HepG2 (cell line): ENCODE results near the gene RSPH9. TPM values are rescaled to one million over a fixed set of nuclear protein-coding genes. Genes with fewer than 3 reads are reported as not detected.

ENCODE experiments used
- ATAC-seq: fragments of 200-7000 bp; cut with Tn5 transposase; 3 replicates; pipeline ENCODE4 v1.9.1; 2020; ENCODE audit warnings: mild to moderate bottlenecking, moderate library complexity
- BruUV-seq: library from RNA; stranded (reverse); fragments of 400-500 nt; replicated peaks from 2 replicates; lab custom pipeline; 2021; lab: Mats Ljungman, UMichigan
- CTCF ChIA-PET: fragments of 300-600 bp; formaldehyde crosslinking; extraction: SDS; loops from one replicate; lab custom pipeline; 2021; ENCODE audit warnings: low total read pairs, inconsistent platforms, low intra/inter-chr PET ratio; lab: Yijun Ruan, JAX
- POLR2A ChIA-PET: fragments of 350-600 bp; sonication (Branson Sonifier 250); formaldehyde crosslinking; loops from one replicate; lab custom pipeline; 2020; ENCODE audit warnings: antibody characterized with exemption, inconsistent platforms; lab: Yijun Ruan, JAX
- DNase-seq: peaks from one replicate; pipeline ENCODE4 v3.0.0-alpha.2; 2015; ENCODE audit warnings: low spot score
- FAIRE-seq: peaks from 3 replicates; lab custom pipeline; 2011; peaks lifted over from hg19 to GRCh38; lab: Jason Lieb, UNC
- H2AFZ ChIP-seq: one replicate; pipeline ENCODE4 v1.6.1; 2011; ENCODE audit warnings: low read length, inconsistent platforms
- H3K27ac ChIP-seq: fragments of 300-600 bp; 3 replicates; pipeline ENCODE4 v1.8.0; 2011; ENCODE audit warnings: mixed run types, mild to moderate bottlenecking, mixed read lengths, low read length, inconsistent platforms; ENCODE audit not compliant: insufficient read depth; ENCODE audit errors: extremely low read length
- H3K27me3 ChIP-seq, 2 experiments: fragments of 200-600 bp in 1 of 2; 2 replicates in 1 of 2; 3 replicates in 1 of 2; pipeline versions ENCODE4 v1.6.0 to v1.8.0; 2011; ENCODE audit warnings: low read length in 2 of 2, mild to moderate bottlenecking in 2 of 2, moderate library complexity in 2 of 2, inconsistent platforms in 1 of 2; ENCODE audit not compliant: insufficient read depth in 2 of 2, control insufficient read depth in 1 of 2
- H3K36me3 ChIP-seq, 2 experiments: fragments of 200-600 bp in 1 of 2; replicated peaks in 1 of 2; 2 replicates in 1 of 2; 3 replicates in 1 of 2; pipeline versions ENCODE4 v1.5.1 to v1.8.0; 2011; ENCODE audit warnings: low read length in 2 of 2, inconsistent platforms in 1 of 2; ENCODE audit not compliant: insufficient read depth in 2 of 2, control insufficient read depth in 1 of 2
- H3K4me1 ChIP-seq: 2 replicates; pipeline ENCODE4 v1.5.1; 2012; ENCODE audit warnings: low read length, inconsistent platforms; ENCODE audit not compliant: insufficient read depth
- H3K4me2 ChIP-seq: 2 replicates; pipeline ENCODE4 v1.6.0; 2011; ENCODE audit warnings: low read depth, low read length, inconsistent platforms
- H3K4me3 ChIP-seq, 3 experiments: fragments of 200-600 bp in 1 of 3; sonication (generic), shearing (Covaris generic) in 1 of 3; replicated peaks in 1 of 3; 2 replicates each; pipeline ENCODE4 v1.5.1; 2011 to 2016; ENCODE audit warnings: low read length in 3 of 3, inconsistent platforms in 2 of 3, low read depth in 2 of 3, mild to moderate bottlenecking in 2 of 3, control low read depth in 1 of 3, mixed read lengths in 1 of 3; ENCODE audit not compliant: insufficient read depth in 1 of 3
- H3K79me2 ChIP-seq: one replicate; pipeline ENCODE4 v1.6.1; 2011; ENCODE audit warnings: low read length, inconsistent platforms; ENCODE audit not compliant: insufficient read depth
- H3K9ac ChIP-seq: 2 replicates; pipeline ENCODE4 v1.6.0; 2011; ENCODE audit warnings: mild to moderate bottlenecking, low read depth, low read length, inconsistent platforms; ENCODE audit not compliant: insufficient read depth
- H3K9me3 ChIP-seq: 2 replicates; pipeline ENCODE4 v1.5.1; 2012; ENCODE audit warnings: mild to moderate bottlenecking, low read length
- H4K20me1 ChIP-seq: 2 replicates; pipeline ENCODE4 v1.6.0; 2011; ENCODE audit warnings: inconsistent platforms, mild to moderate bottlenecking, low read length, moderate library complexity; ENCODE audit not compliant: insufficient read depth
- CEBPB ChIP-seq: IDR thresholded peaks from 2 replicates; pipeline ENCODE4 v1.6.1; 2011; ENCODE audit warnings: low read depth, low read length, improper control_type of control experiment, borderline replicate concordance
- CEBPG ChIP-seq: IDR thresholded peaks from 2 replicates; pipeline ENCODE4 v1.6.1; 2016
- GATAD2A ChIP-seq: IDR thresholded peaks from 2 replicates; pipeline ENCODE4 v1.6.1; 2016
- HNRNPK ChIP-seq: fragments of 200-400 bp; formaldehyde crosslinking; IDR thresholded peaks from 2 replicates; pipeline ENCODE4 v1.6.1; 2018; ENCODE audit warnings: low read length, low read depth, moderate library complexity, mild to moderate bottlenecking; ENCODE audit not compliant: poor library complexity, severe bottlenecking
- PLSCR1 ChIP-seq: sonication (generic); formaldehyde crosslinking; IDR thresholded peaks from 2 replicates; pipeline ENCODE4 v1.5.0; 2020; ENCODE audit warnings: missing genetic modification reagents, mild to moderate bottlenecking, borderline replicate concordance
- RARA ChIP-seq: IDR thresholded peaks from 2 replicates; pipeline ENCODE4 v1.6.1; 2016; ENCODE audit warnings: missing genetic modification reagents, missing compliant biosample characterization
- ZNF30 ChIP-seq: sonication (generic); formaldehyde crosslinking; IDR thresholded peaks from 2 replicates; pipeline ENCODE4 v1.5.0; 2020; ENCODE audit warnings: mild to moderate bottlenecking, missing genetic modification reagents
- ZNF563 ChIP-seq: sonication (generic); formaldehyde crosslinking; IDR thresholded peaks from 2 replicates; pipeline ENCODE4 v1.8.0; 2022; ENCODE audit warnings: mild to moderate bottlenecking, moderate library complexity, missing genetic modification reagents
- ZNF850 ChIP-seq: sonication (generic); formaldehyde crosslinking; conservative IDR thresholded peaks from 2 replicates; pipeline ENCODE4 v1.9.0; 2021; ENCODE audit warnings: mild to moderate bottlenecking, missing genetic modification reagents
- WGBS: methylation state at CpG from one replicate; pipeline ENCODE4 v1.1.6; 2017; ENCODE audit warnings: low lambda C conversion rate; 5-methylcytosine and 5-hydroxymethylcytosine counted together
- in situ Hi-C: cut with HindIII; loops from 2 replicates; pipeline ENCODE4 v1.10.0; 2017; ENCODE audit warnings: low pct_unique_long_range_greater_than_20kb; ENCODE audit not compliant: extremely low pct_ligation_motif_present
- intact Hi-C: fragments of 100-400 bp; cut with micrococcal nuclease; formaldehyde crosslinking; loops from one replicate; pipeline ENCODE4 v1.10.0; 2022; ENCODE audit not compliant: unreplicated experiment
- polyA plus RNA-seq, 8 experiments: library from polyadenylated mRNA; depleted of rRNA in 3 of 8; stranded (reverse) in 7 of 8; unstranded in 1 of 8; fragments of >200 nt; fragmentation: Illumina TruSeq in 4 of 8; extraction: Trizol in 4 of 8; gene quantifications; 2 replicates each; pipeline versions ENCODE4 v1.2.1 to v1.2.3, GENCODE V29; 2011 to 2016; ENCODE audit warnings: low read depth in 4 of 8, missing spikeins in 1 of 8, mixed read lengths in 1 of 8; ENCODE audit not compliant: insufficient read depth in 1 of 8
- total RNA-seq, 5 experiments: library from RNA; depleted of rRNA; stranded (reverse); fragments of >200 nt; fragmentation: Illumina TruSeq; extraction: Trizol; gene quantifications; 2 replicates each; pipeline ENCODE4 v1.2.3, GENCODE V29; 2016; ENCODE audit warnings: low read depth in 1 of 5

The RSPH9 gene
- total and polyA plus RNA-seq, 2 of the 13 experiments (the other 11 are each of a cell fraction or from before 2014, with no cell fraction given), result 0.04 TPM; not detected in 1

GRCh38 chr6:43708860-43709653 is 64.2 kb downstream of the RSPH9 start:
- Histone ChIP-seq H3K79me2 (no peaks in the 10 kb centered on the region), H3K36me3 (no peaks in the 10 kb centered on the region), H3K4me2 (no peak overlapping the region), H4K20me1 (no peaks in the 10 kb centered on the region), H3K4me1 (peaks cover 73% of the 10 kb centered on the region), H3K9ac (no peak overlapping the region), H3K9me3 (no peaks in the 10 kb centered on the region), H3K4me3 (no peak overlapping the region), H2AFZ (no peak overlapping the region), H3K27me3 (peaks cover 0 to 9% of the 10 kb centered on the region in 2 experiments; a peak in 4 of 5 replicates), H3K27ac (no peak overlapping the region)
- CTCF ChIA-PET, result interaction anchor here (0.7 kb wide), 1 partner anchor 27 kb away, joined by 3 read pairs; no protein-coding TSS in a partner anchor
- FAIRE-seq (no peak), DNase-seq (no peak), ATAC-seq (no peak)
- no TSS peak for BruUV-seq
- TF ChIP-seq HNRNPK (peak; percentile 25), GATAD2A (CRISPR knock-in tag) (0 out of 2 replicates have a peak, but pooled peaks have one; percentile 20), ZNF30 (CRISPR knock-in tag) (no peak), PLSCR1 (CRISPR knock-in tag) (no peak), CEBPG (peak; percentile 62), ZNF563 (CRISPR knock-in tag) (no peak), CEBPB (peak; percentile 84), RARA (CRISPR knock-in tag) (peak; percentile 63), ZNF850 (CRISPR knock-in tag) (no peak)
- WGBS, result 14% methylated on average over 5 of the region's 5 CpGs
- intact Hi-C loops (no loop called here), in situ Hi-C loops (no loop called here)
- POLR2A ChIA-PET, result interaction anchor here (0.8 kb wide), 1 partner anchor 42 kb away, joined by 3 read pairs; no protein-coding TSS in a partner anchor
